ENCODE results near the gene MTOR.

- TF ChIP-seq CTCF (IDR thresholded peaks at IDR 0.05; ENCODE audit: extremely low read depth in 1 of 2, insufficient read depth in 1 of 2, low read depth in 1 of 2, low read length in 2 of 2) (no peak), EZH2 (IDR thresholded peaks at IDR 0.05; ENCODE audit: borderline replicate concordance, low read depth, low read length, severe bottlenecking) (no peak), GATA2 (IDR thresholded peaks at IDR 0.05; ENCODE audit: insufficient read depth, insufficient read length, low read depth, low read length) (no peak)
These were observed 65.0 kb downstream of the MTOR start for GRCh38 chr1:11197359-11197758.

Data from endothelial cell of umbilical vein (primary cell).